ENCODE results near the gene UBR2.
"Not testable (repeated sequence)": the region's sequence is repeated elsewhere in the genome, so short reads cannot be mapped to it uniquely, and the experiment has no call there.

Gene UBR2

DNA sequence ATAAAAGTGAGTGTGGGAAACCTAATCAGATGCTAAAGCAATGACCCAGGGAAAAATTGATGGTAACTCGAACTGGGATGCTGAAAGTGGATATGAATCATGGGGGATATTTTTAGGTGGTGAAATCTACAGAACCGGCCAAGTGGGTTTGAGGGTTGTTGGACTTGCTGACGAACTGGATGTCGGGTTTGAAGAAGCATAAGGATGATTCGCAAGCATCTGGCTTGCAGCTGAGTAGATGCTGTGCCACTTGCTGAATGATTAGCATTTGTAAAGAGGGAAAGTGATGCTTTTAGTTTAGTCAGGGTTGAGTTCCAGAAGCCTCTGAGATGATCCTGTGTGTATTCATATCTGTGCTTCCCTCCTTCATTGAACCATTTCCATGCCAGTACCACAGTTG, 54.9 kb downstream of the UBR2 start:
- no peak for DNase-seq

DNA sequence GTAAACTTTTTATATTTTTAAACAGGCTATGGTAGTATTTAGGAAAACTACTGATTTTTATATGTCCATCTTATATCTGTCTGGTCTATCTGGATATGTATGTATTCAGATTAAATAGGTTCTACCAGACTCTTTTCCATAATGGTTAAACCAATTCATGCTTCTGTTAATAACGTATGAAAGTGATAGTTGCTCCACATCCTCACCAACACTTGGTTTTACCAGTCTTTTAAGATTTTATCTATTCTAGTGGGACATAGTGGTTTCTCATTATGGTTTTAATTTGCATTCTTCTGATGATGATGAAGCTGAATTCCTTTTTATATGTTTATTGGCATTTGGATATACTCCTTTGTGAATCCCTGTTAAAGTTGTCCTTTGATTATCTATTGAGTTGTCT, 56.1 kb downstream of the UBR2 start:
- no peak for DNase-seq

DNA sequence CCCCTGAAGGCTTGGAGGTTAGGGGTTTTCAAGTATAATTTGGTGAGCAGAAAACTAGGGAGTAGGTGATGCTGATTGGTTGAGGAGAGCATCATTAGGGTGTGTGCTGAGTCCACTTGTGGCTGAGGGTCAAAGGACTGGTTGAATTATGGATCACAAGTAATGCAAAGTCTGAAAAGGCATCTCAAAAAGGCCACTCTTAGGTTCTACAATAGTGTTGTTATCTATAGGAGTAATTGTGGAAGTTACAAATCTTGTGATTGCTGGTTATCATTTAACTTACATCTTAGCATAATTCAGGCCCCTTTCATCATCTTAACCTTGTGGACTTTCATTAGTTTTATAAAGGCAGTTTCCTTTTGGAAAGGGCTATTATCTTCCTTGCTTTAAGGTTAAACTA, 60.8 kb downstream of the UBR2 start:
- no peak for DNase-seq

GRCh38 chr6:42627044-42627443, 63.2 kb downstream of the UBR2 start:
- DNase-seq, result no peak

DNA sequence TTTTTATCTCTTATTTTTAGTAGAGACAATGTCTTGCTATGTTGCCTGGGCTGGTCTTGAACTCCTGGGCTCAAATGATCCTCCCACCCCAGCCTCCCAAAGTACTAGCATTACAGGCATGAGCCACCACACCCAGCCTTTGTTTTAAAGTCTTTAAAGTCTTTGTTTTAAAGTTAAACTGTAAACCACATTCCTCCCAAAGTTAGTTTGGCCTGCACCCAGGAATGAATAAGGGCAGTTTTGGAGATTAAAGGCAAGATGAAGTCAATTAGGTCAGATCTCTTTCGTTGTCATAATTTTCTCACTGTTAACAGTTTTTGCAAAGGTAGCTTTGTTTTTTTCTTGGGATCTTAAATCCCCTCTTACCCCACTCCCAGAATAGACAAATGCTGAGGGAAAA, 63.8 kb downstream of the UBR2 start:
- no peak for DNase-seq

GRCh38 chr6:42628604-42629003, 64.8 kb downstream of the UBR2 start:
- no peak for DNase-seq

GRCh38 chr6:42629845-42630244, 66.0 kb downstream of the UBR2 start:
- DNase-seq, result no peak

- DNase-seq, result no peak
These were observed 73.9 kb downstream of the UBR2 start for GRCh38 chr6:42637681-42638080.

DNA sequence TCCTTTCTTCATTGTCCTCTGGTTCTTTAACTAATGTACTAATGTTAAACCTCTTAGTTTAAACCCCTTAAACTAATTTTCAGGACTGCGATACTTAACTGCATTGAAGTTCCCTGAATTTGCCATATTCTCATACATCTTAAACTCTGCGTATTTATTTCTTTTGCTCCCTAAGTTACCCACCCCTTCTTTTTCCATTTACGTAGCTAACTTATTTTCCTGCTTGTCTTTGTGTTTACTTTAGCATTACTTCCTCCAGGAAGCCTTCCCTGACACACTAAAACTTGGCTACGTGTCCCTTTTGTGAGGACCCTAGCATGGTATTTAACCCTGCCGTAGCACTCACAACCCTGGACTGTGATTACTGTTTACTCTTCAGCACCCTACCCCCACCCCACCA, 79.0 kb downstream of the UBR2 start:
- no peak for DNase-seq

- DNase-seq, result no peak
These were observed 80.4 kb downstream of the UBR2 start for GRCh38 chr6:42644211-42644610.

GRCh38 chr6:42652024-42652746, 88.4 kb downstream of the UBR2 start:
- DNase-seq, result no peak

- DNase-seq, result no peak
These were observed 90.0 kb downstream of the UBR2 start for GRCh38 chr6:42653851-42654250.

DNA sequence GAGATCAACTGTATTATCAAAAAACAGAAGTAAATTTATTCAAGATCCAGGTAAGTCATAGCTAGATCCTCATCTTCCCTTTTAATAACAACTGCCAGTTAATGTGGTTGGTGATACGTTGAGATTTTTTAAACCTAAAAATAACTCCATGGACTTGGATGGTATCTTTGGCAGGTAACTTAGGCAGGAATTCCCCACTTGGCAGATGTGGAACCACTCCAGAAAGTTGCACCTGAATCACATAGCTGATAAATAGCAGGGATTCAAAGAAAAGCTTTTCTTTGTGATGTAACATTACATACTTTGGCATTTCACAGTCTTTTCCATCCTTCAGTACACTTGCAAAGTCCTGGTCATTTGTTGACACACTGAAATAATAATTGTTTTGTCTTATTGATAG, 96.0 kb downstream of the UBR2 start:
- DNase-seq, result no peak

GRCh38 chr6:42661540-42662153, 97.8 kb downstream of the UBR2 start:
- DNase-seq, result peak; percentile 82 to 86

DNA sequence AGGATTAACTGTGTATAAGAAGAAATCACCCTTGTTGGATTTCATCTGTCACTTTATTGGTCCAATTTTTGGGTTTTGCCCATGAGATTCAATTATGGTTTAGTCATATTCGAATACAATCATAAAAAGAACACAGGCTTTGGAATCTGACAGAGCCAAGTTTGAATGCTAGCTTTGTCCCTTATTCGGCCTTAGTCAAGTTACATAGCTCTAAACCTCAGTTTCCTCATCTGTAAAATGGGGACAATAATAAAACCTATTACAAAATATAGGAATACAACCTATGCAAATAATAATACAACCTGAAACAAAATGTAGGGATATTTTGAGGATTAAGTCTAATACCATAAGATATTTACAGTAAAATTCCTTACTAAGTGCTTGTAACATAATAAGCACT, 100.9 kb downstream of the UBR2 start:
- no peak for DNase-seq

DNA sequence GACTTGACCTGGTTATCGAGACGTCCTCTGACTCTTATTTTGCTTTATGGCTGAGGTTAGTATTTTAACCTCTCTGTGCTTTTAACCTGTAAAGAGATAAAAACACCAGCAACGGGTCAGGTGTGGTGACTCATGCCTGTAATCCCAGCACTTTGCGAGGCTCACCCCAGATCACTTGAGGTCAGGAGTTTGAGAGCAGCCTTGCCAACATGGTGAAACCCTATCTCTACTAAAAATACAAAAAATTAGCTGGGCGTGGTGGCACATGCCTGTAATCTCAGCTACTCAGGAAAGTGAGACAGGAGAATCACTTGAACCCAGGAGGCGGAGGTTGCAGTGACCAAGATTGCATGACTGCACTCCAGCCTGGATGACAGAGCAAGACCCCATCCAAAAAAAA, 110.5 kb downstream of the UBR2 start:
- not testable (repeated sequence) for DNase-seq

GRCh38 chr6:42674780-42675179, 111.0 kb downstream of the UBR2 start:
- DNase-seq, result no peak

DNA sequence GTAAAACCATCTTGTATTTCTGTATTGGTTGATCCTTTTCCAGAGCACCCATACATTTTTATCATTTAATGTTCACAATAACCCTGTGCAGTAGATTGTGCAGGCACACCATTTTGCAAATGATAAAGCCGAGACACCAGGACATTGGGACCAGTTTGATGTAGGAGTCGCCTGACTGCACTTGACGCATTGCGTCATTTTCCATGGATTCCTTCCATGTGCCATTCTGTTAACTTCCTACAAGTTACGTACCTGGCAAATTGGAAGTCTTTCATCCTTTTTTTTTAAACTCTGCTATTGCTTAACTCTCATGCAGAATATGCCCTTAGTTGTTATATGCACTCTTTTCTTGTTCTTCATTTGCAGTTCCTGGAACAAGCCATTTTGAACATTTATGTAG, 115.5 kb downstream of the UBR2 start:
- DNase-seq, result no peak

GRCh38 chr6:42688281-42688680, 124.5 kb downstream of the UBR2 start:
- DNase-seq, result no peak

DNA sequence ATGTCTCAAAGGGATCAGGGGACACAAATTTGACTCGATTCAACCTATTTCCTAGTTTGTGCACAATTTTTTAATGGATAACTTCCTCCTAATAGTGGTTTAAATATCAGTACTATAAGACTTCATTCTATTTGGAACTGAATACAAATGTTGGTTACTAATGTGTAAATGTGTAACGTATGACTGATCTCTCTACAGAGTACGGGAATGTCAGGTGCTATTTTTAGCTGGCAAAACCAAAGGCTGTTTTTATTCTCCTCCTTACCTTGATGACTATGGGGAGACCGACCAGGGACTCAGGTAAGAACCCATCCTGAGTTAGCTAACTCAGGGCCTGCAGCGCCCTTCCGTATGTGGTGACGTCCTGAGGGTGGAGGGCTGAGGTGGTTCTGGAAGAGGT, 125.5 kb downstream of the UBR2 start:
- DNase-seq, result no peak

- DNase-seq, result no peak
These were observed 126.4 kb downstream of the UBR2 start for GRCh38 chr6:42690151-42690702.

DNA sequence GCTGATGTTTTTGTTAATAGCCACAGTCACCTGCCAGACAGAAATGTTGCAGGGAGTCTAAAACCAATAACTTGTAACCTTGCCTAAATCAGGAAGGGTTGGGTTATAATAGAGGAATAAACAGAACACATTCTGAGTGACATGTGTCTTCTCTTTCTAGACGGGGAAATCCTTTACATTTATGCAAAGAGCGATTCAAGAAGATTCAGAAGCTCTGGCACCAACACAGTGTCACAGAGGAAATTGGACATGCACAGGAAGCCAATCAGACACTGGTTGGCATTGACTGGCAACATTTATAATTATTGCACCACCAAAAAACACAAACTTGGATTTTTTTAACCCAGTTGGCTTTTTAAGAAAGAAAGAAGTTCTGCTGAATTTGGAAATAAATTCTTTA, 127.0 kb downstream of the UBR2 start:
- DNase-seq, result no peak

DNA sequence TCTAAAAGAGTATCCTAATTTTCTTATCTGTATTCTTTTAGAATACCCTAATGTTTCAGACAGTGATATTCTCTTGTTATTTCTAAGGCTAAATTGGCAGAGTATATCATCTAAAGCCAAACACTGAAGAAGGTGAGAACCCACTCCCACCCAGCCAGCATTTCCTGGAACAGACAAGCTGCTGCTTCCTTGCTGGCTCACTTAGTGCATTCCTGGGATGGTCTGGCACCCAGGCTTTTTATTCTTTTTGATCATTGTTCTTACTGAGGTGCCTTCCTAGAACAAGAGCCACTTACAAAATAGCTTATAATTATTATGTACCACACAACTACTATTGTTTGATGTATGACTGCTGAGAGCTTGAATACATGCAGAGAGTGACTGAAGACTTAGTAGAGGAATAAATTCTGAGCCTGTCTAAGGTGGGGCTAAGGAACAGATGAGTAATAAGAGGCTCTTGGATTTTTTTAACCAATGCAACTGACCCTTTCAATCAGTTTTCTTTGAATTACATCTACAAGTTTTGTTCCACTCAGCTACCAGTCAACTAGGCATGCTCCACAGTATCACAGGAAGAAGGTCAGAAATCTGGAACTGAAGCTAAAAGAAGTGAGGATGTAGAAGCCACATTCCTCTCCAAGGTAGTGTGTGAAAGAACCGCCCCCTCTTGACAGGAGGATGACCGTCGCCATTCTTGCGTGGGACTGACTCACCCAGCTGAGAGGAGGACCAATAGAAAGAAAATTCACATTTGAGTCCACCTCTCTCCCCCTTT, 128.5 kb downstream of the UBR2 start:
- DNase-seq, result no peak
